SK-N-SH (cell line): ENCODE data around the gene PALLD. TPM values are rescaled to one million over a fixed set of nuclear protein-coding genes. Genes with fewer than 3 reads are reported as not detected.

Experiments used
- CTCF ChIA-PET: fragments of 300-600, 350-600 bp; formaldehyde crosslinking; extraction: SDS; loops from one replicate; lab custom pipeline; 2021; lab: Yijun Ruan, JAX
- POLR2A ChIA-PET: fragments of 350-600 bp; sonication (Branson Sonifier 250); formaldehyde crosslinking; extraction: SDS; loops from one replicate; lab custom pipeline; 2020; ENCODE audit warnings: antibody characterized with exemption, inconsistent platforms; lab: Yijun Ruan, JAX
- DNase-seq: peaks from one replicate; pipeline ENCODE4 v3.0.0; 2012
- H2AFZ ChIP-seq: fragments of 200-600 bp; sonication (generic); 2 replicates; pipeline ENCODE4 v1.8.1; 2016; ENCODE audit warnings: antibody characterized with exemption, mild to moderate bottlenecking, low read depth
- H3F3A ChIP-seq: fragments of 200-600 bp; sonication (generic); replicated peaks from 2 replicates; pipeline ENCODE3; 2016; ENCODE audit warnings: antibody characterized with exemption, mild to moderate bottlenecking; ENCODE audit not compliant: insufficient read depth
- H3K27ac ChIP-seq, 2 experiments: fragments of 200-500 bp in 1 of 2; fragments of 200-600 bp in 1 of 2; sonication (Bioruptor generic) in 1 of 2; sonication (generic), shearing (Covaris generic) in 1 of 2; 2 replicates each; pipeline versions ENCODE4 v1.5.1 to v1.6.1; 2014 to 2016; ENCODE audit warnings: low read depth in 2 of 2, inconsistent platforms in 1 of 2, low read length in 1 of 2, mild to moderate bottlenecking in 1 of 2, mixed read lengths in 1 of 2
- H3K27me3 ChIP-seq: fragments of 200-600 bp; sonication (generic), shearing (Covaris generic); 2 replicates; pipeline ENCODE4 v1.6.1; 2016; ENCODE audit warnings: mixed run types; ENCODE audit not compliant: insufficient read depth
- H3K36me3 ChIP-seq, 2 experiments: fragments of 200-500 bp in 1 of 2; fragments of 200-600 bp in 1 of 2; sonication (Bioruptor generic) in 1 of 2; sonication (generic) in 1 of 2; replicated peaks in 1 of 2; 2 replicates each; pipeline versions ENCODE3 to v1.5.1; 2014 to 2016; ENCODE audit warnings: low read length in 1 of 2, mild to moderate bottlenecking in 1 of 2; ENCODE audit not compliant: insufficient read depth in 2 of 2, control insufficient read depth in 1 of 2
- H3K4me1 ChIP-seq, 2 experiments: fragments of 200-500 bp in 1 of 2; fragments of 200-600 bp in 1 of 2; sonication (Bioruptor generic) in 1 of 2; sonication (generic), shearing (Covaris generic) in 1 of 2; 2 replicates each; pipeline versions ENCODE4 v1.5.1 to v1.6.1; 2014 to 2016; ENCODE audit warnings: low read depth in 1 of 2, low read length in 1 of 2, mixed run types in 1 of 2; ENCODE audit not compliant: insufficient read depth in 2 of 2, control insufficient read depth in 1 of 2
- H3K4me2 ChIP-seq: fragments of 200-600 bp; sonication (generic), shearing (Covaris generic); 2 replicates; pipeline ENCODE4 v1.6.1; 2017; ENCODE audit warnings: mixed run types
- H3K4me3 ChIP-seq, 2 experiments: fragments of 200-500 bp in 1 of 2; fragments of 200-600 bp in 1 of 2; sonication (Bioruptor generic) in 1 of 2; sonication (generic), shearing (Covaris generic) in 1 of 2; 2 replicates each; pipeline versions ENCODE4 v1.5.1 to v1.8.1; 2014 to 2016; ENCODE audit warnings: low read depth in 2 of 2, inconsistent platforms in 1 of 2, low read length in 1 of 2, mild to moderate bottlenecking in 1 of 2, mixed read lengths in 1 of 2, moderate library complexity in 1 of 2
- H3K79me2 ChIP-seq: fragments of 200-600 bp; sonication (generic); 2 replicates; pipeline ENCODE4 v1.8.1; 2017; ENCODE audit warnings: mild to moderate bottlenecking; ENCODE audit not compliant: insufficient read depth
- H3K9ac ChIP-seq: fragments of 200-600 bp; sonication (generic); 2 replicates; pipeline ENCODE4 v1.6.1; 2017; ENCODE audit warnings: mixed run types
- H3K9me2 ChIP-seq: fragments of 200-600 bp; sonication (generic); 2 replicates; pipeline ENCODE4 v1.6.1; 2017; ENCODE audit warnings: mixed run types
- H3K9me3 ChIP-seq: fragments of 200-600 bp; sonication (generic); 2 replicates; pipeline ENCODE4 v1.6.1; 2017; ENCODE audit warnings: mixed run types, mild to moderate bottlenecking, moderate library complexity
- H4K20me1 ChIP-seq: fragments of 200-600 bp; sonication (generic); 2 replicates; pipeline ENCODE4 v1.6.1; 2017; ENCODE audit warnings: mild to moderate bottlenecking, mixed run types; ENCODE audit not compliant: insufficient read depth
- EP300 ChIP-seq, 2 experiments: IDR thresholded peaks; 2 replicates each; pipeline versions ENCODE4 v1.4.0 to v1.6.1; 2012; ENCODE audit warnings: borderline replicate concordance in 1 of 2, low read depth in 1 of 2, low read length in 1 of 2
- FOSL2 ChIP-seq: IDR thresholded peaks from 2 replicates; pipeline ENCODE4 v1.4.0; 2012; ENCODE audit warnings: low read depth, mild to moderate bottlenecking, moderate library complexity, borderline replicate concordance
- FOXJ3 ChIP-seq: sonication (generic); formaldehyde crosslinking; IDR thresholded peaks from 2 replicates; pipeline ENCODE4 v1.5.1; 2020; ENCODE audit warnings: mild to moderate bottlenecking, missing genetic modification reagents
- FOXM1 ChIP-seq: IDR thresholded peaks from 2 replicates; pipeline ENCODE4 v1.4.0; 2012; ENCODE audit warnings: low read depth, mild to moderate bottlenecking
- GATA2 ChIP-seq: sonication (generic); formaldehyde crosslinking; IDR thresholded peaks from 2 replicates; pipeline ENCODE4 v1.5.0; 2020; ENCODE audit warnings: mild to moderate bottlenecking, missing genetic modification reagents
- IRF3 ChIP-seq: fragments of 150-350 bp; IDR thresholded peaks from 2 replicates; pipeline ENCODE4 v1.6.1; 2016; ENCODE audit warnings: mild to moderate bottlenecking, low read depth, low read length
- JUND ChIP-seq: IDR thresholded peaks from 2 replicates; pipeline ENCODE4 v1.4.0; 2012
- MAX ChIP-seq: IDR thresholded peaks from 2 replicates; pipeline ENCODE4 v1.4.0; 2012; ENCODE audit warnings: low read depth
- MXI1 ChIP-seq: IDR thresholded peaks from 2 replicates; pipeline ENCODE4 v1.6.1; 2012; ENCODE audit warnings: mild to moderate bottlenecking, low read depth, low read length, improper control_type of control experiment
- NFIC ChIP-seq: IDR thresholded peaks from 2 replicates; pipeline ENCODE4 v1.4.0; 2012; ENCODE audit warnings: borderline replicate concordance
- PBX3 ChIP-seq: IDR thresholded peaks from 2 replicates; pipeline ENCODE4; 2012
- RAD21 ChIP-seq: IDR thresholded peaks from 2 replicates; pipeline ENCODE4 v1.6.1; 2012; ENCODE audit warnings: mild to moderate bottlenecking, low read length
- RFX5 ChIP-seq: IDR thresholded peaks from 2 replicates; pipeline ENCODE4 v1.6.1; 2012; ENCODE audit warnings: mild to moderate bottlenecking, improper control_type of control experiment, low read length
- SIN3A ChIP-seq: IDR thresholded peaks from 2 replicates; pipeline ENCODE4 v1.6.1; 2012; ENCODE audit warnings: low read depth, mild to moderate bottlenecking, low read length, moderate library complexity, borderline replicate concordance
- SMC3 ChIP-seq: IDR thresholded peaks from 2 replicates; pipeline ENCODE4 v1.6.1; 2012; ENCODE audit warnings: low read depth, low read length, improper control_type of control experiment
- TAF1 ChIP-seq: IDR thresholded peaks from 2 replicates; pipeline ENCODE4 v1.6.1; 2012; ENCODE audit warnings: low read depth, mild to moderate bottlenecking, low read length, moderate library complexity, borderline replicate concordance
- TEAD4 ChIP-seq: IDR thresholded peaks from 2 replicates; pipeline ENCODE4 v1.4.0; 2012; ENCODE audit warnings: mild to moderate bottlenecking, borderline replicate concordance; ENCODE audit not compliant: insufficient read depth
- USF2 ChIP-seq: fragments of 150-350 bp; IDR thresholded peaks from 2 replicates; pipeline ENCODE4 v1.6.1; 2017; ENCODE audit warnings: antibody characterized with exemption, low read length, low read depth, borderline replicate concordance
- ZBTB33 ChIP-seq: IDR thresholded peaks from 2 replicates; pipeline ENCODE4 v1.4.0; 2012; ENCODE audit warnings: low read depth, borderline replicate concordance
- WGBS: methylation state at CpG from one replicate; pipeline ENCODE4 v1.1.6; 2017; ENCODE audit warnings: low lambda C conversion rate; 5-methylcytosine and 5-hydroxymethylcytosine counted together
- polyA plus RNA-seq, 3 experiments: library from polyadenylated mRNA; depleted of rRNA; stranded (reverse); fragments of >200 nt; gene quantifications; 2 replicates each; pipeline ENCODE4 v1.2.3, GENCODE V29; 2012

PALLD gene
- polyA plus RNA-seq, 1 of the 3 experiments (the other 2 are of a cell fraction) = 33.0 TPM

GRCh38 chr4:168679397-168679796 lies 182.5 kb downstream of the PALLD start:
- no peaks in the 10 kb centered on the region for H3K27me3 ChIP-seq
- H3K4me3 ChIP-seq = no peak overlapping the region
- H3K9me3 ChIP-seq = no peaks in the 10 kb centered on the region
- ChIA-PET POLR2A (no interaction called here), CTCF (no interaction called here)
- H3K79me2 ChIP-seq = no peaks in the 10 kb centered on the region
- H3K4me1 ChIP-seq = peaks cover 0 to 4% of the 10 kb centered on the region in 2 experiments; a peak in 1 of 4 replicates
- no peak overlapping the region for H3K4me2 ChIP-seq
- peaks cover 0 to 32% of the 10 kb centered on the region in 2 experiments for H3K36me3 ChIP-seq
- no peak overlapping the region for H3K9ac ChIP-seq
- 98% methylated on average over 3 of the region's 3 CpGs for WGBS
- no peaks in the 10 kb centered on the region for H4K20me1 ChIP-seq
- H2AFZ ChIP-seq = no peak overlapping the region
- H3K27ac ChIP-seq = peak overlapping the region in 1 of 2 experiments; percentile 45; a peak in 2 of 4 replicates
- no peak for TF ChIP-seq TEAD4
- no peak for TF ChIP-seq FOXM1
- no peak for TF ChIP-seq IRF3
- TF ChIP-seq RFX5 = no peak
- TF ChIP-seq JUND = no peak
- TF ChIP-seq MXI1 = no peak
- no peak for TF ChIP-seq MAX
- no peaks in the 10 kb centered on the region for H3K9me2 ChIP-seq
- peaks cover 8% of the 10 kb centered on the region for H3F3A ChIP-seq
- DNase-seq = no peak

- no peak overlapping the region for H3K4me2 ChIP-seq
- DNase-seq = no peak
- TF ChIP-seq PBX3 (peak; percentile 91), GATA2 (CRISPR knock-in tag) (no peak), FOXJ3 (CRISPR knock-in tag) (no peak), USF2 (no peak), EP300 (IDR thresholded peaks at IDR 0.05; ENCODE audit: borderline replicate concordance in 1 of 2, low read depth in 1 of 2, low read length in 1 of 2) (peak in 1 of 2 experiments; percentile 64; a peak in 1 of 4 replicates), SMC3 (no peak), TAF1 (no peak), JUND (peak; percentile 48), RAD21 (no peak), SIN3A (no peak), NFIC (peak; percentile 58), FOSL2 (no peak; the same call in 1 of the 2 replicates), ZBTB33 (no peak)
Measured at GRCh38 chr4:168679819-168680218, 183.0 kb downstream of the PALLD start.

More at GRCh38 chr4:168679819-168680218, 183.0 kb downstream of the PALLD start:
- POLR2A ChIA-PET = no interaction called here
- H3K79me2 ChIP-seq = no peaks in the 10 kb centered on the region
- peaks cover 0 to 32% of the 10 kb centered on the region in 2 experiments for H3K36me3 ChIP-seq
- H3K4me3 ChIP-seq = no peak overlapping the region
- H4K20me1 ChIP-seq = no peaks in the 10 kb centered on the region
- 63% methylated on average over 4 of the region's 4 CpGs for WGBS
- H3K4me1 ChIP-seq = peaks cover 0 to 4% of the 10 kb centered on the region in 2 experiments; a peak in 1 of 4 replicates
- no peaks in the 10 kb centered on the region for H3K9me3 ChIP-seq
- no peak overlapping the region for H3K9ac ChIP-seq
- H3K27me3 ChIP-seq = no peaks in the 10 kb centered on the region
- H3F3A ChIP-seq = peaks cover 8% of the 10 kb centered on the region
- CTCF ChIA-PET = no interaction called here
- no peak overlapping the region for H2AFZ ChIP-seq
- peak overlapping the region in 1 of 2 experiments; percentile 45; a peak in 2 of 4 replicates for H3K27ac ChIP-seq
- no peaks in the 10 kb centered on the region for H3K9me2 ChIP-seq
